Type B pancreatic cell (in vitro differentiated cells): ENCODE data around the gene IL13RA1. TPM values are rescaled to one million over a fixed set of nuclear protein-coding genes. Genes with fewer than 3 reads are reported as not detected.

ENCODE experiments used
- DNase-seq: peaks from one replicate; pipeline ENCODE4 v3.0.0; 2021; ENCODE audit warnings: mixed read lengths; ENCODE audit not compliant: unreplicated experiment; ENCODE audit errors: extremely low spot score
- H3K27ac Mint-ChIP-seq: 2 replicates; pipeline ENCODE4 v1.8.0; 2021; ENCODE audit warnings: mild to moderate bottlenecking, mixed read lengths
- H3K27me3 Mint-ChIP-seq: 2 replicates; pipeline ENCODE4 v1.8.0; 2021; ENCODE audit warnings: mixed read lengths
- H3K36me3 Mint-ChIP-seq: 2 replicates; pipeline ENCODE4 v1.8.0; 2021; ENCODE audit warnings: mixed read lengths
- H3K4me1 Mint-ChIP-seq: one replicate; pipeline ENCODE4 v1.8.0; 2021; ENCODE audit warnings: mixed read lengths; ENCODE audit not compliant: unreplicated experiment
- H3K4me3 Mint-ChIP-seq: 2 replicates; pipeline ENCODE4 v1.8.0; 2021; ENCODE audit warnings: mild to moderate bottlenecking, mixed read lengths
- H3K9me3 Mint-ChIP-seq: 2 replicates; pipeline ENCODE4 v1.8.0; 2021; ENCODE audit warnings: mixed read lengths
- CTCF ChIP-seq: fragments of 200-600 bp; sonication (generic); conservative IDR thresholded peaks from 2 replicates; pipeline ENCODE4 v1.5.0; 2021; ENCODE audit warnings: antibody characterized with exemption, mild to moderate bottlenecking
- long read RNA-seq: library from polyadenylated mRNA; unstranded; transcript quantifications from one replicate; pipeline ENCODE4 v2.0.0, GENCODE V29; 2020
- total RNA-seq: library from RNA; stranded (reverse); gene quantifications from 2 replicates; pipeline ENCODE4 v1.2.1, GENCODE V29; 2021; ENCODE audit warnings: low replicate concordance

IL13RA1 gene
- 21.6 and 27.5 TPM in 2 replicates for total RNA-seq
- long read RNA-seq, partial matches to known transcripts: 6 of 11 reads
- long read RNA-seq, other reads (novel, unspliced or antisense): 5 of 11 reads

- no peak for TF ChIP-seq CTCF
- peaks cover 25% of the 10 kb centered on the region for H3K4me1 Mint-ChIP-seq
- peak; percentile 81 for DNase-seq
- peak within 1 kb of the TSS; percentile 70 for H3K27ac Mint-ChIP-seq
- H3K4me3 Mint-ChIP-seq: peak within 1 kb of the TSS; percentile 86
- H3K9me3 Mint-ChIP-seq: no peaks in the 10 kb centered on the region
- H3K27me3 Mint-ChIP-seq: no peaks in the 10 kb centered on the region
- no peaks in the 10 kb centered on the region for H3K36me3 Mint-ChIP-seq
Measured at GRCh38 chrX:118726887-118727685, at the start of gene IL13RA1. Gene IL13RA1, plus strand, starts transcription at chrX:118727606. Its CDS starts 33 bp downstream, at chrX:118727639.

- Mint-ChIP-seq H3K27ac (no peak overlapping the region), H3K36me3 (no peaks in the 10 kb centered on the region), H3K4me3 (no peak overlapping the region), H3K9me3 (no peaks in the 10 kb centered on the region), H3K27me3 (no peaks in the 10 kb centered on the region), H3K4me1 (no peaks in the 10 kb centered on the region)
- TF ChIP-seq CTCF: no peak
- DNase-seq: no peak
Measured at GRCh38 chrX:118679290-118679689, 48.1 kb upstream of the IL13RA1 start.

- H3K27ac Mint-ChIP-seq: no peak overlapping the region
- TF ChIP-seq CTCF: no peak
- DNase-seq: no peak
- no peaks in the 10 kb centered on the region for H3K36me3 Mint-ChIP-seq
- no peaks in the 10 kb centered on the region for H3K27me3 Mint-ChIP-seq
- H3K4me1 Mint-ChIP-seq: no peaks in the 10 kb centered on the region
- H3K4me3 Mint-ChIP-seq: no peak overlapping the region
- no peaks in the 10 kb centered on the region for H3K9me3 Mint-ChIP-seq
Measured at GRCh38 chrX:118682258-118683014, 45.0 kb upstream of the IL13RA1 start.

- H3K4me1 Mint-ChIP-seq: no peaks in the 10 kb centered on the region
- no peak for TF ChIP-seq CTCF
- H3K36me3 Mint-ChIP-seq: no peaks in the 10 kb centered on the region
- no peaks in the 10 kb centered on the region for H3K27me3 Mint-ChIP-seq
- H3K4me3 Mint-ChIP-seq: no peak overlapping the region
- peaks cover 5% of the 10 kb centered on the region for H3K9me3 Mint-ChIP-seq
- H3K27ac Mint-ChIP-seq: no peak overlapping the region
- no peak for DNase-seq
Measured at GRCh38 chrX:118685393-118685792, 42.0 kb upstream of the IL13RA1 start.

GRCh38 chrX:118688935-118689334, 38.5 kb upstream of the IL13RA1 start:
- DNase-seq: no peak
- no peaks in the 10 kb centered on the region for H3K27me3 Mint-ChIP-seq
- H3K4me1 Mint-ChIP-seq: no peaks in the 10 kb centered on the region

More at GRCh38 chrX:118688935-118689334, 38.5 kb upstream of the IL13RA1 start:
- Mint-ChIP-seq H3K36me3 (no peaks in the 10 kb centered on the region), H3K27ac (no peak overlapping the region), H3K4me3 (no peak overlapping the region), H3K9me3 (peaks cover 5% of the 10 kb centered on the region)
- no peak for TF ChIP-seq CTCF
